T-helper 9 cell (primary cell): ENCODE results near the gene ANKRD12.
"Not testable (repeated sequence)": the region's sequence is repeated elsewhere in the genome, so short reads cannot be mapped to it uniquely, and the experiment has no call there.

Experiments used
- DNase-seq: peaks from one replicate; pipeline ENCODE4 v3.0.0-alpha.2; 2020

ANKRD12 gene

GRCh38 chr18:9147440-9148202 is 11.0 kb downstream of the ANKRD12 start:
- no peak for DNase-seq

GRCh38 chr18:9148203-9148552 is 11.6 kb downstream of the ANKRD12 start:
- no peak for DNase-seq

GRCh38 chr18:9150121-9150520 is 13.5 kb downstream of the ANKRD12 start:
- no peak for DNase-seq

DNA sequence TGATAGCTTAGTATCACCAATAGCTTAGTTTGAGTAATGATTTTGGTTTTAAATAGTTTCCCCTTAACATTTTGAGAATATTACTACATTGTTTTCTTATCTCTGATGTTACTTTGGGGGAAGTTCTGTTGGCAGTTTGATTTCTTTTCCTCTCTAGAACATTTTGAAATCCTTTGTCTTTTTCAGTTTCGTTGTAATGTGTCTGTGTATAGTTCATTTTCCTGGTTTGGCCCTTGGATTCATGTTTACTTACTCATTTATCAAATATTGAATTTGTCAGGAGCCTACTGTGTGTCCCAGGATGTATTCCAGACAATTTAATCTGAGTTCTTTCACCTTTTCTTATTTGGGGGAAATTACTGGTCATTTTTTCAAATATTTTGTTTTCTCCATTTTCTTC is 16.7 kb downstream of the ANKRD12 start:
- no peak for DNase-seq

DNA sequence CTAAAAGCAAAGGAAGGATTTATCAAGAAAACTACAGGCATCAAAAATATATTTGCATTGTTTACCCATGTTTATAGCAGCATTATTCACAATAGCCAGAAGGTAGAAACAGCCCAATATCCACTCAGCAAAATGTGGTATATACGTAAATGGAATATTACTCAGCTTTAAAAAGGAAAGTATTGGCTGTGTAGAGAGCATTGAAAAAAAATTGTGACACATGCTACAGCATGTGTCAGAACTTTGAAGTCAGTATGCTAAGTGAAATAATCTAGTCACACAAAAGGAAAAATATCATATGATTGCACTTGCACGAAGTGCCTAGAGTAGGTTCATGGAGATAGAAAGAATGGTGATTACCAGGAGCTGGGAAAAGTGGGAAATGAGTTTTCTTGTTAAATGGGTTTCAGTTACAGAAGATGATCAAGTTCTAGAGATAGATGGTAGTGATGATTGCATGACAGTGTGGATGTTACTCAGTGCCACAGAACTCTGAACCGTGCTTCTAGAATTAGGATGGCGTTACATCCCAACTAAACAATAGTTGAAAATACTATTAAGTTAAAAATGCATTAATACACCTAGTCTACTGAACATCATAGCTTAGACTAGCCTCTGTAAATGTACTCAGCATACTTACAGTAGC is 20.1 kb downstream of the ANKRD12 start:
- no peak for DNase-seq

- no peak for DNase-seq
Observed at GRCh38 chr18:9157806-9158205, 21.2 kb downstream of the ANKRD12 start.

- no peak for DNase-seq
Observed at GRCh38 chr18:9160014-9160413, 23.4 kb downstream of the ANKRD12 start.

GRCh38 chr18:9162663-9163062 is 26.1 kb downstream of the ANKRD12 start:
- not testable (repeated sequence) for DNase-seq

DNA sequence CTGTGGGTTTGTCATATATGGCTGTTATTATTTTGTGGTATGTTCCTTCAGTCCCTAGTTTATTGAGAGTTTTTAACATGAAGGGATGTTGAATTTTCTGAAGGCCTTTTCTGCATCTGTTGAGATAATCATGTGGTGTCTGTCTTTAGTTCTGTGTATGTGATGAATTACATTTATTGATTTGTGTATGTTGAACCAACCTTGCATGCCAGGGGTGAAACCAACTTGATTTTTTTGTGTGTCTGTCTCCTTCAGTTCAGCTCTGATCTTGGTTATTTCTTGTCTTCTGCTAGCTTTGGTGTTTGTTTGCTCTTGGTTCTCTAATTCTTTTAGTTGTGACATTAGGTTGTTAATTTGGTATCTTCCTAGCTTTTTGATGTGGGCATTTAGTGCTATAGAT is 27.6 kb downstream of the ANKRD12 start:
- DNase-seq, result not testable (repeated sequence)

DNA sequence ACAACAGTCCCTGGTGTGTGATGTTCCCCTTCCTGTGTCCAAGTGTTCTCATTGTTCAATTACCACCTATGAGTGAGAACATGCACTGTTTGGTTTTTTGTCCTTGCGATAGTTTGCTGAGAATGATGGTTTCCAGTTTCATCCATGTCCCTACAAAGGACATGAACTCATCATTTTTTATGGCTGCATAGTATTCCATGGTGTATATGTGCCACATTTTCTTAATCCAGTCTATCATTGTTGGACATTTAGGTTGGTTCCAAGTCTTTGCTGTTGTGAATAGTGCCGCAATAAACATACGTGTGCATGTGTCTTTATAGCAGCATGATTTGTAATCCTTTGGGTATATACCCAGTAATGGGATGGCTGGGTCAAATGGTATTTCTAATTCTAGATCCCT is 29.3 kb downstream of the ANKRD12 start:
- DNase-seq, result not testable (repeated sequence)

DNA sequence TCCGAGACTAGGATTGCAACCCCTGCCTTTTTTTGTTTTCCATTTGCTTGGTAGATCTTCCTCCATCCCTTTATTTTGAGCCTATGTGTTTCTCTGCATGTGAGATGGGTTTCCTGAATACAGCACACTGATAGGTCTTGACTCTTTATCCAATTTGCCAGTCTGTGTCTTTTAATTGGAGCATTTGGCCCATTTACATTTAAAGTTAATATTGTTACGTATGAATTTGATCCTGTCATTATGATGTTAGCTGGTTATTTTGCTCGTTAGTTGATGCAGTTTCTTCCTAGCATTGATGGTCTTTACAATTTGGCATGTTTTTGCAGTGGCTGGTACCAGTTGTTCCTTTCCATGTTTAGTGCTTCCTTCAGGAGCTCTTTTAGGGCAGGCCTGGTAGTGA is 32.9 kb downstream of the ANKRD12 start:
- DNase-seq, result not testable (repeated sequence)

DNA sequence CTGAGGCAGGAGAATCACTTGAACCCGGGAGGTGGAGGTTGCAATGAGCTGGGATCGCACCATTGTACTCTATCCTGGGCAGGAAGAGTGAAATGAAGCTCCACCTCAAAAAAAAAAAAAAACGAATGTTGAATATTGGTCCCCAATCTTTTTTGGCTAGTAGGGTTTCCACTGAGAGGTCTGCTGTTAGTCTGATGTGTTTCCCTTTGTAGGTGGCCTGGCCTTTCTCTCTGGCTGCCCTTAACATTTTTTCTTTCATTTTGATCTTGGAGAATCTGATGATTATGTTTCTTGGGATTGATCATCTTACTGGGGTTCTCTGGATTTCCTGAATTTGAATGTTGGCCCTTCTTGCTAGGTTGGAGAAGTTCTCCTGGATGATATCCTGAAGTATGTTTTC is 35.3 kb downstream of the ANKRD12 start:
- DNase-seq, result not testable (repeated sequence)

DNA sequence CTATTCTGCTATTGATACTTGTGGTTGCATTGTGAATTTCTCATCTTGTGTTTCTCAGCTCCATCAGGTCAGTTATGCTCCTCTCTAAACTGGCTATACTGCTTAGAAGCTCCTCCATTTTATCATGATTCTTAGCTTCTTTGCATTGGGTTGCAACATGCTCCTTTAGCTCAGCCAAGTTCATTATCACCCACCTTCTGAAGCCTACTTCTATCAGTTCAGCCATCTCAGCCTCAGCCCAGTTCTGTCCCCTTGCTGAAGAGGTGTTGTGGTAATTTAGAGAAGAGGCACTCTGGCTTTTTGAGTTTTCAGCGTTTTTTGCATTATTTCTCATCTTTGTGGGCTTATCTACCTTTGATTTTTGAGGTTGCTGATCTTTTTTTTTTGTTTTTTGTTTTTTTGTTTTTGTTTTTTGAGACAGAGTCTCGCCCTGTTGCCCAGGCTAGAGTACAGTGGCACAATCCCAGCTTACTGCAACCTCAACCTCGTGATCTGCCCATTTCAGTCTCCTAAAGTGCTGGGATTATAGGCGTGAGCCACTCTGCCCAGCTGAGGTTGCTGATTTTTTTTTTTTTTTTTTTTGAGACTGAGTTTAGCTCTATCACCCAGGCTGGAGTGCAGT is 36.0 kb downstream of the ANKRD12 start:
- no peak for DNase-seq

DNA sequence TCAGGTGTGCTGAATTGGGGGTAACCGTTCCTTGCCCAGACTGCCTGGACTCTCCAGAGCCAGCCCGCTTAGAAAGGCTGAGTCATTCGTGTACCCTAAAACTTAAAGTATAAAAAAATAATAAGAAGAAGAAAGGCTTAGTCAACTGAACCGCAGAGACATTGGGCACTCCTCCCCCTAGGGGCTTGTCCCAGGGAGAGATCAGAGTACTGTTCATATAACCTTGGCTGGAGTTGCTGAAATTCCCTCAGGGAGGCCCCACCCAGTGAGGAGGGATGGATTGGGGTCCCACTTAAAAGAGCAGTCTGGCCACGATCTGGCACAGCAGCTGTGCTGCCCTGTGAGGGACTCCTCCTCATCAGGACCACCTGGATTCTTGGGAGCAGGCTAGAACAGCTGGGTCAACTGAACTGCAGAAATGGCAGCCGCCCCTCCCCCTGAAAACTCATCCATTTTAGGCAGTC is 37.2 kb downstream of the ANKRD12 start:
- DNase-seq, result no peak

- DNase-seq, result no peak
Observed at GRCh38 chr18:9174302-9174701, 37.7 kb downstream of the ANKRD12 start.

- no peak for DNase-seq
Observed at GRCh38 chr18:9175115-9175514, 38.5 kb downstream of the ANKRD12 start.

- no peak for DNase-seq
Observed at GRCh38 chr18:9177031-9177430, 40.5 kb downstream of the ANKRD12 start.

DNA sequence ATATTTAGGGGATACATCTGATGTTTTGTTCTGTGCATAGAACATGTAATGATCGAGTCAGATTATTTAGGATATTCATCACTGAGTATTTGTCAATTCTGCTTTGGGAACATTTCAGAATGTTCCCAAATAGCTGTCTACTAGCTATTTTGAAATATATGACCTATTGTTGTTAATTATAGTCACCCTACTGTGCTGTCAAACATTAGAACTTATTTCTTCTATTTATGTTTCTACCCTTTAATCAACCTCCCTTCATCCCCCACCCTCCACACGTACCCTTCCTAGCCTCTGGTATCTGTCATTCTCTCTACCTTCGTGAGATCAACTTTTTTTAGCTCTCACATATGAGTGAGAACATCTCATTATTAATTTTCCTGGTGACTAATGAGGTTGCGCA is 40.9 kb downstream of the ANKRD12 start:
- no peak for DNase-seq

DNA sequence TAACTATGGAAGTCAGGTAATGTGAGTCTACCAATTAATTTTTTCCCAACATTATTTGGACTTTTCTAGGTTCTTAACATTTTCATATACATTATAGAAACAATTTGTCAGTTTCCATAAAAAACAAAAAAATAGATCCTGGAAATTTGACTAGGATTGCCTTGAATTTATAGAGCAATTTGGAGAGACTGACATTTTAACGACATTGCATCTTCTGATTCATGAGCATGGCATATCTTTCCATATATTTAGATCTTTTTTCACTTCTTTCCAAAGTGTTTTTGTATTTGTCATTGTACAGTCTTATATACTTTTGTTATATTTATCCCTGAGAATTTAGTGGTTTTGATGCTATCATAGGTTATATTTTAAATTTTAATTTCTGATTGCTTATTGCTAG is 42.0 kb downstream of the ANKRD12 start:
- no peak for DNase-seq

- no peak for DNase-seq
Observed at GRCh38 chr18:9181275-9181674, 44.7 kb downstream of the ANKRD12 start.

DNA sequence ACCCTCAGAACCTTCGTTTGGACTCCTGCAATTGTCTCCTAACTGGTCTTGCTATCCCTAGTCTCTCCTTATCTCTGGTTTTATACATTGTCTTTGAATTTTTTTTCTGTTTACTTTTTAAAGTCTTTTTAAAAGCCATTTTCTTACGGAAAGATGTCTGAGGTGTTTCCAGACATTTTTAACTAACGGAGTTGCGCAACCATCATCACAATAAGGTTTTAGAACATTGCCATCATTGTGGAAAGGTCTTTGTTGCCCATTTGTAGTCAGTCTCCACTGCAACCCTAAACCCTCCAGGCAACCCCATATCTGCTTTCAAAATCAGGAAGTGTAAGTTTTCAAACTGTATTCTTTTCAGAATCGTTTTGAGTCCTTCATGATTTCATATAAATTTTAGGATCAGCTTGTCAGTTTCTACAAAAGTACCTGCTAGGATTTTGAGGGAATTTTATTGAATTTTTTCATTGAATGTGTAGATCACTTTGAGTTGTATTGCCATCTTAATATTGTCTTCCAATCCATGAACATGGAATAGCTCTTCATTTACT is 46.3 kb downstream of the ANKRD12 start:
- DNase-seq, result no peak

DNA sequence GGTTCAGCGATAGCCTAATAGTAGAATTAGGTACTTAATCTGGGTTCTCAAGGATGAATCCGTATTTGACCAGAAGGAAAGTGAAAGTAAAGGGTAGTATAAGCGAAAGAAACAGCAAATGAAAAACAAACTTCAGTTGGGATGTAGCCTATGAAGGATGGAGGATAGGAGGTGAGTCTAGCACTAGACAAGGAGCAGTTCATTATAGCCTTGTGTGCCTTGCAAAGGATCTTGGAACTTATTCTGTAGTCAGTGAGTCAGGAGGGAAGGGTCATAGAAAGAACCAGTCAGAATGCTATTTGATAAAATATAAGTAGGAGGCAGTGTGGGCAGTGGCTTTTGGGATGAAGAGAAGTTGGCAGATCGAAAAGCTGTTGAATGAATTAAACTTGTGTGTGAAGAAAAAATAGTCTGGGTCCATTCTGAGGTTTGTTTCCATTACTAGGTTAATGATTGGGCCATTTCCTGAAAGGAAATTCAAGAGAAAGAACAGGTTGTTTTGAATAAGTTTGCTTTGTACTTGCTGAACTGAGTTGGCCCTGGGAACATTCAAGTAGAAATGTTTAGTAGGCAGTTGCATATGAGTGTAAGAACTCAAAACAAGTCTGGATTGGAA is 48.5 kb downstream of the ANKRD12 start:
- no peak for DNase-seq
